Stimulated activated CD4-positive, alpha-beta T cell treated with anti-CD3 and anti-CD28 coated beads, Interleukin-4, amount 100 ng/mL, for 48 hours (primary cell): ENCODE measurements around the gene TTC28.

Experiments
- DNase-seq, 2 donors: peaks; one replicate each; pipeline ENCODE4 v3.0.0-alpha.2; 2020; ENCODE audit warnings: low read depth in 2 of 2

The TTC28 gene

GRCh38 chr22:27989758-27990450 lies 689.7 kb downstream of the TTC28 start:
- DNase-seq: no peak

DNA sequence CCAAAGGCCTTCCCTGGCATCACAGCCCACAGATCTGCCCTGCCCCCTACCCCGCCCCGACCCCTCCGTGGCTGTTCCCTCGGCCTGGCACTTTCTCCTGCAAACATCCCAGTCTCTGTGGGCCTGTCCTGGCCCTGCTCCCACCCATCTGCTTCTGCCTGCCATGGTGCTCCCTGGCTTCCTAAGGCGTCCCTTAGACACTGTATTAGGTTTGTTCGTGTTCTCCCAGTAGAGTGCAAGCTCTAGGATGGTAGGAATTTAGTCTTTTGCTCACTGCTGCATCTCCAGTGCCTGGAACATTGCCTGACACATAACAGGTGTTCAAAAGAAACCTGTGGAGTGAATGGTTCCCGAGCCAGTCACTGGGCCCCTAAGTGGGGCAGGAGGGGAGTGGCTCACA lies 690.9 kb downstream of the TTC28 start:
- no peak for DNase-seq

GRCh38 chr22:27987557-27987956 lies 692.1 kb downstream of the TTC28 start:
- DNase-seq: no peak

DNA sequence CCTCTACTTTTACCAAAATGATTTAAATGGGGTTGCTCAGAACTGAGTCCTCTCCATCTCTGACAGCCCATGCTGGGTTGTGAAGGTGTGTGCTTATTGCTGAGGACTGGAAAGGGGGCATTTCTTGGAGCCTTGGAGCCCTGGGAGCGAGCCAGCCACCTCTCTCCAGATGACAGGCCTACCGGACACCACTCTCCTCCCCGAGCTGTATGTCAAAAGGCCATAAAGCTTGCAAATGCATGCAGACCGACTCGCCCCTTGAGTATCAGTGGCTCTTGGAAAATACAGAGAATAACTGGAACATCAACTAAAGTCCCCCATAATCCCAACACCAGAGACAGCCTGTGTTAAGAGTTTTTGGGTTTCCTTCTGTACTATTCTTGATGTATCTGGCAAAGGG lies 692.7 kb downstream of the TTC28 start:
- DNase-seq: no peak

GRCh38 chr22:27986459-27986858 lies 693.2 kb downstream of the TTC28 start:
- DNase-seq: no peak

- DNase-seq: no peak
Observed at GRCh38 chr22:27985323-27986275, 694.0 kb downstream of the TTC28 start.

DNA sequence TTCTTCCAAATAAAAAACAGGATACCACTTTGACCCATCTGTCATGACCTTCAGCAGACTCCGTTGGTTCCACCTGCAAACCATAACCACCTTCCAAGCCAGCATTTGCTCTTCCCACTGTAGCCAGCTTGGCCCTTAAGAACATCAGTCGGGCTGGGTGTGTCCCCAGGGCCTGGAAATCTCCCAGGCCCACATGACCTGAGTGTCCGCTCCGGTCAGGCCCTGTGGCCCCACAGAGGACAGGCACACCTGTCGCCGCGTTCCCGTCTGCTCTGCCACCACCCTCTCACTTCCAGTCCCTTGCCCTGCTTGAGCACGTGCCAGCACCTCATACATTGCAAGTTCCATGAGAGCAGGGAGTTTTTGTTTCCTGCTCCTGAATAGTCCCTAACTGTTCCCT lies 694.9 kb downstream of the TTC28 start:
- DNase-seq: no peak

DNA sequence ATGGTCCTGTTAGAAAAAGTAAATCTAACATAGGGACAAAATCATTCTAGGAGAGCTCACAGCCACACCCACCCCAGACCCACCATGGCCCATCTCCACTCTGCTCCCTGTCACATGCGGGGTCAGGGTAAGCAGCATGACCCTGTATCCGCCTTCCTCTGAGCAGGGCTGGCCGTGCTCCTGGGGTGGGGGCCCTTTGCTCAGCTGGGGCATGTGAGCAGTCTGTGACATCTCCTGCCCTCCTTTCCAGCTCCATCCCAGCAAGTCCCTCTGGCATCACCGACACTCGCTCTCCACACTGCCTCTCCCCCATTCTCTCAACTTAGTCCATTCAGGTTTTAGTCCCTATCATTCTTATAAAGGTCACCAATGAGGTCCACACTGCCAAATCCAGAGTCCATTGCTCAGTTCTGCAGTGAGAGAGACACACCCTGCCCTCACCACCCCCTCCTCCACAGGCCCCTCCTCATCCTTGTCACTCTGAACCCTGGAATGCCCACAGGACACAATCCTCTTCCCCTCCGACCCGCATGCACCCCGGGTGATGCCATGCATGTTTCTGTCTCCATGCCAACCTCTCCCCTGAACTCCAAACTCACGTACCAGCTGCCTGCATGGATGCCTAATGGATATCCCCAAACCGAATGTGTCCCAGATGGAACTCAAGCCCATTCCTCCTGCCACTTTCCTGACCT lies 695.5 kb downstream of the TTC28 start:
- DNase-seq: no peak

DNA sequence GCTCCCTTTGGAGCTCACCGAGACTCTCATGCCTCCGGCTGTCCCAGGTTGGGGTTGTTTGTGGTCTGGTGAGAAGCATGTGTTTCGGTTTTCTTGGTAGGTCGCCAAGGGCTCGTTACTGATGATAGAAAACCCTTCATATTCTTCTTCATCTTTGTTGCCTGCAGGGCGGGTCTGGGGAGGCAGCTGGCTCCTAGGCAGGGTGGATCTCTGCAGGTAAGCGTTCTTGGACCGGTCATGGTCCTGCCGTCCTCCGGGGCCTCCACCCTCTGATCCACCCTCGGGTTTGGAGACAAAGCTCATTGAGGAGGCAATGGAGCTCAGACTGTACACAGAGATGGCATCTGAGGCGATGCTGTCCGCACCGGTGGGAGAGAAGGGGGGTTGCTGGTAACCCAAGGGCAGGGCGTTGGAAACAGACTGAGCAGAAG lies 696.3 kb downstream of the TTC28 start:
- no peak for DNase-seq

DNA sequence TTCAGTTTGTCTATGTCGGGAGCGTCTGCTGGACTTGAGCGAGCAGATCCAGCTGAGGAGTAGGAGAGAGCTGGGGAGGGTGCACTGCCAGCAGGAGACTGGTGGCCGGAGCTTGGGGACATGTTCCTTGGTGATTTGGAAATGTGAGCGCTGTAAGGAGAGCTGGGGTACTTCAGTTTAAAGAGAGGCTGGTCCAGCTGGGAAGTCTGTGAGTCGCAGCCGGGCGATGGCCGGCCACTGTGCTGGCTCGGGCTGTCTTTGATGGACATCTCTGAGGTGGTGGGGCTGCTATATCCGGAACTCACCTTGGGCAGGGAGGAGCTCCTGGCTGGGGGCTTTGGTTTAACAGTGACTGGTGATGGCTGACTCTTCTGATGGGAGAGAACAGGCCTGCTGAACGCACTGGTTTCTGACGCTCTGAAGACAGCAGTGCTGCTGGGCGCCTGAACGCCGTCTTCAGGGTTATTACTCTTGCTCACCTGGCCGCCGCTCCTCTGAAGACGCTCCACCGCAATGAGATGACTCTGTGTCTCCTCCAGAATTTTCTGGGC lies 696.9 kb downstream of the TTC28 start:
- no peak for DNase-seq

DNA sequence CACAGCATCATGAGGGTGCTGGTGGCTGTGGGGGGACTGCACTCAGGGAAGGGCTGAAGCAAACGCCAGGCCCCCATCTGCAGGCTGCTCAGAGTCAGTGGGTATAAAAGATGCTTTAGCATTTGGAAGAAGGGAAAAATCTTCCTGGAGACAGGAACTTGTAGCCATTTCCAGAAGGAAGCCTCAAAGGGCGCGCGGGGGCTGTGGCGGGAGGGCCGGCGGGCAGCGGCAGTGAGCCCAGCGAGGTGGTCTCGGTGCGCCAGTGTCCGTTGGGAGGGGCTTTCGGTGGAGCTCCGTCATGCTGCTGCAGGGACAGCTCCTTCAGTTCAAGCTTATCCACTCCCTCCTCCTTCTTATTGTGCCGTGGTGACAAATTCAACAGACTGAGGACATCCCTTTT lies 697.5 kb downstream of the TTC28 start:
- no peak for DNase-seq

DNA sequence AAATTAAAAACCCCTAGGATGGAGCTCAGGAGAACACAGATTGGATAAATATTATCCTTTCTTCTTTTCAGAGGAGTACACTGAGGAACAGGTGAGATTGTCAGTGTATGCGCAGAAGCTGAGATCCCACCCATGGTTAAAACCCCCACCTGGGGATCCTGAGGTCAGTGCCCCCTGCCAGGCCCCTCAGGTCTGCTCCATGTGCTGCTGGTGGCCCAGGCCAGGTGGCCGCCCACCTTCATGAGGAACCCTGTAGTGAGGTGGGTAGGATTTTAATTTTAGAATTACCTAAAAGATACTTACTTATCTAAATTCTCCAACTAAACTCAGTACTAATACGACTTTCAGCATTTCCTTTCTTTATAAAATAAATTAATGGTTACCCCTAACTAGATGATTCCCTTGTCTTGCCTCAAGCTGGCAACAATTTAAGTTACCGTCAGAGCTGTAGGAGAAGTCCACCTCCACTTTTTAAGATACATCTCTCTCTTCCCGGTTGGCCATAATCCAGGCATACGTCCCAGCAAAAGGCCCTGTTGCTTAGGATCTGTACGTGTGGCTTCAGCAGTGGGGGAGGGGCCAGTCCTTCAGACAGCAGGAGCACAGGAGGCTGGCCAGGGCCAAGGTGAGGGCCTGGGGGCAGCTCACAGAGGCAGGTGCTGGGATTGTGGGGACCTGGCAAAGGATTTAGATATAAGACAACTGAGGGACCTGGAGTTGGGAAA lies 699.1 kb downstream of the TTC28 start:
- no peak for DNase-seq

GRCh38 chr22:27978802-27979201 lies 700.8 kb downstream of the TTC28 start:
- no peak for DNase-seq

GRCh38 chr22:27978317-27978716 lies 701.3 kb downstream of the TTC28 start:
- no peak for DNase-seq

GRCh38 chr22:27976586-27976985 lies 703.1 kb downstream of the TTC28 start:
- no peak for DNase-seq

GRCh38 chr22:27975381-27976013 lies 704.1 kb downstream of the TTC28 start:
- no peak for DNase-seq

- DNase-seq: no peak
Observed at GRCh38 chr22:27973846-27974245, 705.8 kb downstream of the TTC28 start.

- DNase-seq: no peak
Observed at GRCh38 chr22:27972732-27973698, 706.6 kb downstream of the TTC28 start.

GRCh38 chr22:27971926-27972325 lies 707.7 kb downstream of the TTC28 start:
- no peak for DNase-seq
